GM19099 (cell line): ENCODE results near the gene C7orf25.

Experiments used
- POLR2A ChIP-seq: IDR thresholded peaks from 3 replicates; pipeline ENCODE4 v1.6.1; 2011; ENCODE audit warnings: low read depth; ENCODE audit not compliant: insufficient read length; ENCODE audit errors: extremely low read depth

Gene C7orf25

DNA sequence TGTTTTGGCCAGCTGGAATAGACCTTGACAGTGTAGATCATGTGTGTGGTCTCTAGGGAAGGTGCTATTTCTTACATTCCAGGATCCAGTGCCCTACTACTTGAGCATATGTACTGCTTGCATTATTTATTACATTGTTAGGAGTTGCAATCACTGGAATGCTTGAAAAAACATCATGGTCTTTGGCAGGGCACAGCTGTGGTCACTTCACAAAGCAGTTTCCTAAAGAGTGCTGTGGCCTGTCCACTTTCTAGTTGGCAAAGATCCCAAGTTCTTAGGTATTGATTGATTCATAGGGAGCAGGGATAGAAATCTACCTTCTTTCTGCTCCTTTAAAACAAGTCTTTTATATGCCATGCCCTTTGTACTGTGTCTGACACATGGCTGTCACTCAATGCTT lies 4.6 kb downstream of the C7orf25 start:
- TF ChIP-seq POLR2A = no peak

DNA sequence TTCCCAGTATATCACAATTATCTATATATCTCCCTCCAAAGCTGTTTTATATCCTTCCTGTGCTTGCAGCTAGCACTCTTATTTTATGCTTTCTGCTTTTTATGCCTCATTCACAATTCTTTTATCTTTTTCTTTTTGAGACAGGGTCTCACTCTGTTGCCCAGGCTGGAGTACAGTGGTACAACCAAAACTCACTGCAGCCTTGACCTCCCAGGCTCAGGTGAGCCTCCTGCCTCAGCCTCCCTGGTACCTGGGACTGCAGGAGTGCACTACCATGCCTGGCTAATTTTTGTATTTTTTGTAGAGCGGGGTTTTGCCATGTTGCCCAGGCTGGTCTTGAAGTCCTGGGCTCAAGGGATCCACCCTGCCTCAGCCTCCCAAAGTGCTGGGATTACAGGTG lies 5.7 kb downstream of the C7orf25 start:
- TF ChIP-seq POLR2A = no peak

DNA sequence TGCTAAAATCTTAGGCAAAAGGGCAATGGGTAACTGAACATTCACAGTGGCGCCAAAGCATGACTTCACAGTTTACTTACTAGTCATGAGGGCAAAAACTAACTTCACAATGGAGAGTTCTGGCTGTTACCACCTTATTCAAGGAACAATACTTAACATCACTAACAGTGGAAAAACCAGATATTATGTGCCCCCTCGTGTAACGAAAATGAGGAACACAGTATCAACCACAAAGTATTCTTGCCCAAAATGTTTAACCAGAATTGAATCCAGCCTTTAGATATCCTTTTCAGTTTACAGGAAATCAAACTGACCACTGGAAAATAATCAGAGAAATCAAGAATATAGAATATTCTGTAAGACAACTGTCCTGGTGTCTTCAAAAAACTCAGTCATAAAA lies 9.5 kb downstream of the C7orf25 start:
- TF ChIP-seq POLR2A = no peak

DNA sequence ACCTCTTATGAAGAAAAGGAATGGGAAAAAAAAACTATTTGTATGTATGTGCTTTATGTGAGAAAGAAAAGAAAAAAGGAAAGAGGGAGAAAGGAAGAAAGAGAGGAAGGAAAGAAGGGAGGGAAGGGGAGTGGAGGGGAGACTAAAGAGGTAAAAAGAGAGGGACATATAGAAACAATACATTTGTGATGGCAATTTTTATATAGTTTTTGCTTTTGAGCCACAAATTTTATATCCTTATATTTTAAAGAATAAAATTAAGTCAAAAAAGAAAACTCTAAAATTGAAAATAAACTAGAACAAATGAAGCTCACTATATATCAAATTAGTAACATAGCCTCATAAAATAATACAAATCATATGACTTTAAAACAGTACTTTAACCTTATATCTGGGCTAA lies 11.0 kb downstream of the C7orf25 start:
- no peak for TF ChIP-seq POLR2A

DNA sequence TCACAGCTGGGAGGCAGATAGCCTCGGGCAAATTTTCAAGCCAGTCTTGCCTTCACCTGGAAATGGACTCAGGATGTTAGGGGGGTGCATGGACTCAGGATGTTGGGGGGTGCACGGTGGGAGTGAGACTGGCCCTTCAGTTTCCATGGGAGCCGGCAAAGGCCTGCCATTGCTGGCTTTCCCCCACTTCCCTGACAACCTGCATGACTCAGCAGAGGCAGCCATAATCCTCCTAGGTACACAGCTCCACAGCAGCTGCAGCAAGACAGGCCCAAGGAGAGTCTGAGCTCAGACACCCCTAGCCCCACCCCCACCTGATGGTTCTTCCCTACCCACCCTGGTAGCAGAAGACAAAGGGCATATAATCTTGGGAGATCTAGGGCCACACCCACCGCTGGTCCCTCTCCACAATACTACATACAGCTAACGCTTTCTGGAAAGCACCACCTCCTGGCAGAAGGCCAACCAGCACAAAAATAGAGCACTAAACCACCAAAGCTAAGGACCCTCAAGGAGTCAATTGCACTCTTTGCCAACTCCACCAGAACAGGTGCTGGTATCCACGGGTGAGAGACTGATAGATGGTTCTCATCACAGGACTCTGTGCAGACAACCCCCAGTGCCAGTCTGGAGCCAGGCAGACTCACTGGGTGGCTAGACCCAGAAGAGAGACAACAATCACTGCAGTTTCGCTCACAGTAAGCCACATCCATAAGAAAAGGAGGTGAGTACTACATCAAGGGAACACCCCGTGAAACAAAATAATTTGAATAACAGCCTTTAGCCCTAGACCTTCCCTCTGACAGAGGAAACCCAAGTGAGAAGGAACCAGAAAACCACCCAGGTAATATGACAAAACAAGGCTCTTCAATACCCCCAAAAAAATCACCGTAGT lies 18.3 kb downstream of the C7orf25 start:
- TF ChIP-seq POLR2A = no peak

DNA sequence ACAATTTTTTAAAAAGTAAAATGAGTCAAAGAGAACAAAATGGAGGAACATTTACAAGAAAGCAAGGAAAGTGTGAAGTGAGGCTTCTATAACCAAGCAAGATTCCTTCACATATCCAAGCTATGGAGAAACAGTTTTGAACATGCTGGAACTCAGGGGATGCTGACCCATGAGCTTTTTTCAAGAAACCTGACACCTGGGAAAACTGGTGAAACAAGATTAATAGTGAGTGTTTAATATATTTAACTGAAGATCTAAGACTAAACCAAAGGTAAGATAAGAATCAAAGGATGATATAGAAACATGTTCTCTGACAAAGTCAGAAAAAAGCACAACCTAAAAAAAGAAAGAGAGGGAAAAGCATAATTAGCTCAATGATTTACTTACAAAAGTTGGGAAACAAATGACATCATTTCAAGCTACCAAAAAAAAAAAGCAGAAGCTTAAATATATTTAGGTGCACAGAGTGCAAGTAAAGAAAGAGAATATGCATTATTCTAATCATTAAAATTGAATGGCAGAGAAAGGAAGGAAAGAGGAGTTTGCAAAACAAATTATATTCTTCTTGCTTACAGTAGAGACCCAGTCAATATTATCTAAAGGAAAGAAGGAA lies 24.9 kb downstream of the C7orf25 start:
- TF ChIP-seq POLR2A = no peak

DNA sequence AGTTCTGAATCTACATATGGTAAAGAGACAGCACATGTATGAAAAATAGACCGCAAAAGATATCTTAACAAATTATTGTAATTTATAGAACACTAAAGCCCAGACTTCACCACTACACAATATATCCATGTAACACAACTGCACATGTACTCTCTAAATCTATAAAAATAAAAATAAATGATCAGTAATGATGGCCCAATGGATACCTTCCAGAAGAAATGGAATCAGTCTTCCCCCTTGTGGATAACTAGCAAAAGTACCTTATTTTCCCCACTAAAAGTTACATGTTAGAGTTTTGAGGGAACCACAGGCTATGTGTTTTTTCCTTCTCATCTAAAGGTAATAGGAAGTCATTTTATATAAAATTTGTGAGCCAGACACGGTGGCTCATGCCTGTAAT lies 25.7 kb downstream of the C7orf25 start:
- TF ChIP-seq POLR2A = no peak

DNA sequence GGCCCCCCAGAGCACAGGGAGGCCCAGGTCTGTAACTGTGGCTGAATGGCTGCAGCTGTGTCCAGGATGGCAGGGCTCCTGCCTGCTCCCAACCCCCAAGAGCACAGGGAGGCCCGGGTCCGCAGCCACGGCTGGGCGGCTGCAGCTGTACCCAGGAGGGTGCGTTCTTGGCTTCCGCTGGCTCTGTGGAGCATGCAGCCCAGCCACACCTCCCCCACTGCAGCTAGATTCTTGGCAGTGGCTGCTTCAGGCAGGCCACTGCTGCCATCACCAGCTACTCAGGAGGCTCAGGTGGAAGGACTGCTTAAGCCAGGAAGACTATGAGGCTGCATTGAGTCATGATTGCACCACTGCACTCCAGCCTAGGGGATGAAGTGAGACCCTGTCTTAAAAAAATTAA lies 27.9 kb downstream of the C7orf25 start:
- TF ChIP-seq POLR2A = no peak

DNA sequence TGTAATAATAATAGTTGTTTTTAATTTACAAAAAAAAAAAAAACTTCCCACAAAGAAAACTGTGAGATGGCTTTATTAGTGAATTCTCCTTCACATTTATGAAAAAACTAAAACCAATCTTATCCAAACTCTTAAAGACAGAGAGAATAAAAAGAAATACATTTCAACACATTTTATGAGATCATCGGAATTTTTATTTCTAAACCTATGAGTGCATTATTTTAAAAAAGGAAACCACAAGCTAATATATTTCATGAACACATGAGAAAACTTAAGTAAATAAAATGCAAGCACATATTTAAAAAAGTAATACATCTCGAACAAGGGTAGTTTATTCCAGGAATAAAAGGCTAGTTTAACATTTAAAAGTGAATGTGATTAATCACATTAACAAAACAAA lies 31.5 kb downstream of the C7orf25 start:
- no peak for TF ChIP-seq POLR2A

DNA sequence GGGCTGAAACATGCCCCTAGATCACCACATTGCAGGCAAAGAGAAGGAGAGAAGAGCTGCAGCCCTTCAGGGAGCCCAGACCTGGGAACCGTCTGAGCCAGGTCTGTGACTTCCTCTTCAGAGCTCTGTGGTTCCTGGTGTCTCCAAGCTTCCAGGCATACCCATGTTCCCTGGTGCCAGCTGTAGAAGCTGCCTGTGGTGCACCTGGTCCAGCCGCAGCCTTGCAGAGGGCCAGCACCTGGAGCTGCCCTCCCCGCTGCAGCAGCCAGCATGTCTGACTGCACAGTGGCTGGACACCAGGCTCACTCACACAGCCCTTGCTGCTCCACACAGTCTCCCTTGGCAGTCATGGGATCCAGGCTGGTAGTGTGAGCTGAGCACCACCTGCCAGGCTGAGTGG lies 33.6 kb downstream of the C7orf25 start:
- TF ChIP-seq POLR2A = no peak

DNA sequence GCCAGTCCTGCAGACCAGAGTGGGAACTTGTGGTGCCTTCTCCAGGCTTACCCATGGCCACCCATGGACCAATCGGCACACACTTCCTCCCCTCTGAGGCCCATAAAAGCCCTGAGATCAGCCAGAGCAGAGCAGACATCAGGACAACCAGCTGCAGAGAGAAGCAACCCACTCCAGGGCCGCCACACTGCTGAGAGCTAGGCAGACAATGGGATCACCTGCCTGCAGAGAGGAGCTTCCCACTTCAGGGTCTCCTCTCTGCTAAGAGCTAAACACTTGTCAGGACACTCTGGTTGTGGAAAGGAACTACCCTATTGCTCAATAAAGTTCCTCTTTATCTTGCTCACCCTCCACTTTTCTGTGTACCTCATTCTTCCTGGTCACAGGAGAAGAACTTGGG lies 34.0 kb downstream of the C7orf25 start:
- no peak for TF ChIP-seq POLR2A

DNA sequence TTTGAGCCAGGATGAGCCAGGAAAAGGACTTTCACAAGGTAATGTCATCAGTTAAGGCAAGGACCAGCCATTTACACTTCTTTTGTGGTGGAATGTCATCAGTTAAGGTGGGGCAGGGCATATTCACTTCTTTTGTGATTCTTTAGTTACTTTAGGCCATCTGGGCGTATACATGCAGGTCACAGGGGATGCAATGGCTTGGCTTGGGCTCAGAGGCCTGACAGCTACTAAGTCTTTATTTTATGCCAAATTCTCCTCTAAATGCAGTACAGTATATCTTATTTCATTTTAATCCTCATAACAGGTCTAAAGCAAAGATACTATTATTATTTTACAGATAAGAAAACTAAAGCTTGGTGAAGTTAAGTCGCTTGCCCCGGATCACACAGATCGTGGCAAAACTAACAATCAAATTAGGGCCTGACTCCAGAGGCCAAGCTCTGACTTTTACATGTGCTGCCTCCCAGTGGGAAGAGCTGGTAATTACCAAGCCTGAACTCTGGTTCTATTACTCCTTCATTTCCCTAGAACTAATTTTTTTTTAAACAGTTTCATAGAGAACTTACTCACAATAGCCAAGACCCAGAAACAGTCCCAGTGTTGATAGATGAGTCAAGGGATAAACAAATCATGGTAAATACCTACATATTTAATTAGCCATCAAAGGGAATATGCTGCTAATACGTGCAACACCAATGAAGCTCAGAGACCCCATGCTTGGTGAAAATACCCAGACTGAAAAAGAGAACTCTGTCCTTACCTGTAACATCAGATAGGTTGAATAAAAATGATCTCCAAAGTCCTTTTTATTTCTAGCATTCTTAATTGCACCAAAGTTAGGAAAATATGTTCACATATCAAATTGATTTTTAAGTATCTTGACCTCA lies 35.4 kb downstream of the C7orf25 start:
- no peak for TF ChIP-seq POLR2A

DNA sequence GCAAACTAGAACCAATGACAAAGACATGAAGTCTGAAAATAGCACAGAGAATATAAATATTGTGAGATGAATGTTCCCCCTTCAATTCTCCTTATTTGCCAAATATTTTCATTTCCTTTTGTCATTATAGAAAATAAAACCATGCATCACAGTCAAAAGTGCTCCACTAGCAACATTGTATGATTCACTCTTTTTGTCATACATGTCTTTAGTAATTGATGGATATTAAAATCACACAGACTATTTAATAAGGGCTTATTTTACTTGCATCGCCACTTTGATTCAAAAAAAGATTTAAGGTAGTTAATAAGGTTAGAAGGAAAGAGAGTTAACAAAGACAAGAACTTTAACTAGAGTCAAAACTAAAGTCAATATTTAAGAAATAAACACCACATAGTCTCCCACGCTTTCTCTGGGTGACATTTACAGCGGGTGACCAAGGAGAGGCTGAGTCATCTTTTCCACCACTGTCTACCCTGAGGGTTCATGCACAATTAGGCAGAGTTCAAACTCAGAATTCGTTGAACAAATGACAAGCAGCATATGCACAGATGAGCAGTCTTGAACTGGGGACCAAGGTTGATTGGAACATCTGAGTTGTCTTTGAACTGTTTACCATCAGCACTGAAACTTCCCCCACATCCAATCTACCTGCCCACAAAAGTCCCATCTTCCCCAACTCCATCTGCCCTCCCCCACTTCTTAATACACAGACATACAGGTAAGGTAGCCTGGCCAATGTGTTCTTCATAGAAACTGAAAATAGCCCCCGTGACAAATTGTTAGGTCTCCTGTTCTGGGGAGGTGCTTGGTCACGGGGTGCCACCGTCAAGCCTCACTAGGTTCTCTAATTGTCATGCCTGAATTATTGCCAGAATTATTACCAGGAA lies 42.5 kb downstream of the C7orf25 start:
- no peak for TF ChIP-seq POLR2A

DNA sequence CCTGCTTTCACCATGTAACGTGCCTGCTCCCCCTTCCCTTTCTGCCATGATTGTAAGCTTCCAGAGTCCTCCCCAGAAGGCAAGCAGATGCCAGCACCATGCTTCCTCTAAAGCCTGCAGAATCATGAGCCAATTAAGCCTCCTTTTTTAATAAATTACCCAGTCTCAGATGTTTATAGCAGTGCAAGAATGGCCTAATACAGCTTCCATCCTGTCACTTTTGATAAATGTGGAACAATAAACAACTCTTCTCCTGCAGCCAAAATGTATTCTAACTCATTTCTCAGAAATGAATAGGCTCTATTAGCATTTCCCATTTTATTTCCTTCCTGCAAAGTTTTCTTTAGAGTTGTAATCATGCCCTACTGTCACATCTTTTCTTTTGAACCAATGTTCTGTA lies 43.4 kb downstream of the C7orf25 start:
- no peak for TF ChIP-seq POLR2A
